ENCODE results near the gene EFNB2.

DNA sequence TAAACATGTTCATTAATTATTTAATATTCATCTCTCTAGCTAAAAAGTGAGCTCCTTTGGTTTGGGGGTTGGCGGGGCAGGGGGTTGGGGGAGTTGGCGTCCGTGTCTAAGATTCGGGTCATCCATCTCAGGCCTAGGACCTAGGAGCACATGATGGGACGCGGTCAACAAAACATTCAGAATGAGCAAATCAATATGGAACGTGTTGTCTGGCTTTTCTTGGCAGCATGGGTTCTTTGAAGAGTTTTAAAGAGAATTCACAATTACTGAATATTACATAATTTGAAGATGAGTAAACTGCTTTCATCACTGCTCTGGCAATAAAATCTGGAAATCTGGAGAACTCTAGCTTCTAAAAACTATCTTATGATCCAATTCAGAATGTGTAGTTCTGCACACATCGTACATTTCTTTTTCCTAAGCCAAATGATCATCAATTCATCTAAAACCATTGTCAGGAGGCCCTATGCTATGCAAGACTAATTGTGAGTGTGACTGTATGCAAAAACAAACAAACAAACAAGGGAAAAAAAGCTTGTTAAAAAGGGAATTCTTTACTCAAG is 37.9 kb upstream of the EFNB2 start:
- no peak for TF ChIP-seq CTCF (IDR thresholded peaks at IDR 0.05)
- TF ChIP-seq POLR2A (IDR thresholded peaks at IDR 0.05), result no peak
- TF ChIP-seq POLR2AphosphoS5 (IDR thresholded peaks at IDR 0.05), result peak in 2 of 4 donors; percentile 8 to 21

All from sigmoid colon (tissue), 4 donors.